ENCODE data around the gene EFCAB13.

Gene EFCAB13

GRCh38 chr17:47295037-47295873 lies 28.5 kb upstream of the EFCAB13 start:
- DNase-seq (ENCODE audit: low read depth in 1 of 2, low spot score in 1 of 2): no peak

GRCh38 chr17:47295874-47296255 lies 27.9 kb upstream of the EFCAB13 start:
- DNase-seq (ENCODE audit: low read depth in 1 of 2, low spot score in 1 of 2): no peak

- DNase-seq (ENCODE audit: low read depth in 1 of 2, low spot score in 1 of 2): no peak
Measured at GRCh38 chr17:47297661-47298400, 25.9 kb upstream of the EFCAB13 start.

GRCh38 chr17:47298712-47299111 lies 25.0 kb upstream of the EFCAB13 start:
- DNase-seq (ENCODE audit: low read depth in 1 of 2, low spot score in 1 of 2): no peak

- DNase-seq (ENCODE audit: low read depth in 1 of 2, low spot score in 1 of 2): no peak
Measured at GRCh38 chr17:47299239-47299910, 24.4 kb upstream of the EFCAB13 start.

GRCh38 chr17:47300718-47301117 lies 23.0 kb upstream of the EFCAB13 start:
- no peak for DNase-seq (ENCODE audit: low read depth in 1 of 2, low spot score in 1 of 2)

GRCh38 chr17:47301161-47301560 lies 22.6 kb upstream of the EFCAB13 start:
- DNase-seq (ENCODE audit: low read depth in 1 of 2, low spot score in 1 of 2): no peak

GRCh38 chr17:47301831-47302230 lies 21.9 kb upstream of the EFCAB13 start:
- DNase-seq (ENCODE audit: low read depth in 1 of 2, low spot score in 1 of 2): no peak

- DNase-seq (ENCODE audit: low read depth in 1 of 2, low spot score in 1 of 2): no peak
Measured at GRCh38 chr17:47304186-47304585, 19.6 kb upstream of the EFCAB13 start.

- no peak for DNase-seq (ENCODE audit: low read depth in 1 of 2, low spot score in 1 of 2)
Measured at GRCh38 chr17:47305302-47305923, 18.3 kb upstream of the EFCAB13 start.

GRCh38 chr17:47310186-47310733 lies 13.5 kb upstream of the EFCAB13 start:
- DNase-seq (ENCODE audit: low read depth in 1 of 2, low spot score in 1 of 2): no peak

- no peak for DNase-seq (ENCODE audit: low read depth in 1 of 2, low spot score in 1 of 2)
Measured at GRCh38 chr17:47311420-47311819, 12.3 kb upstream of the EFCAB13 start.

- no peak for DNase-seq (ENCODE audit: low read depth in 1 of 2, low spot score in 1 of 2)
Measured at GRCh38 chr17:47315451-47316266, 8.1 kb upstream of the EFCAB13 start.

- DNase-seq (ENCODE audit: low read depth in 1 of 2, low spot score in 1 of 2): no peak
Measured at GRCh38 chr17:47316311-47316710, 7.4 kb upstream of the EFCAB13 start.

GRCh38 chr17:47317119-47317518 lies 6.6 kb upstream of the EFCAB13 start:
- DNase-seq (ENCODE audit: low read depth in 1 of 2, low spot score in 1 of 2): no peak

GRCh38 chr17:47318197-47318918 lies 5.4 kb upstream of the EFCAB13 start:
- DNase-seq (ENCODE audit: low read depth in 1 of 2, low spot score in 1 of 2): no peak

- no peak for DNase-seq (ENCODE audit: low read depth in 1 of 2, low spot score in 1 of 2)
Measured at GRCh38 chr17:47320879-47321502, 2.8 kb upstream of the EFCAB13 start.

GRCh38 chr17:47324224-47325020 lies 667 bp downstream of the EFCAB13 start:
- peak in 1 of 2 donors; percentile 25 for DNase-seq (ENCODE audit: low read depth in 1 of 2, low spot score in 1 of 2)
